ENCODE results near the gene BIN2. TPM values are rescaled to one million over a fixed set of nuclear protein-coding genes. Genes with fewer than 3 reads are reported as not detected.
A peak's percentile ranks its signal among the peaks of the same experiment; 100 is the strongest.

BIN2 gene
- total and polyA plus RNA-seq, 9 of the 15 experiments (the other 6 are each of a cell fraction or from before 2014, with no cell fraction given) = 0.04 to 0.39 (median 0.25) TPM; not detected in 1

DNA sequence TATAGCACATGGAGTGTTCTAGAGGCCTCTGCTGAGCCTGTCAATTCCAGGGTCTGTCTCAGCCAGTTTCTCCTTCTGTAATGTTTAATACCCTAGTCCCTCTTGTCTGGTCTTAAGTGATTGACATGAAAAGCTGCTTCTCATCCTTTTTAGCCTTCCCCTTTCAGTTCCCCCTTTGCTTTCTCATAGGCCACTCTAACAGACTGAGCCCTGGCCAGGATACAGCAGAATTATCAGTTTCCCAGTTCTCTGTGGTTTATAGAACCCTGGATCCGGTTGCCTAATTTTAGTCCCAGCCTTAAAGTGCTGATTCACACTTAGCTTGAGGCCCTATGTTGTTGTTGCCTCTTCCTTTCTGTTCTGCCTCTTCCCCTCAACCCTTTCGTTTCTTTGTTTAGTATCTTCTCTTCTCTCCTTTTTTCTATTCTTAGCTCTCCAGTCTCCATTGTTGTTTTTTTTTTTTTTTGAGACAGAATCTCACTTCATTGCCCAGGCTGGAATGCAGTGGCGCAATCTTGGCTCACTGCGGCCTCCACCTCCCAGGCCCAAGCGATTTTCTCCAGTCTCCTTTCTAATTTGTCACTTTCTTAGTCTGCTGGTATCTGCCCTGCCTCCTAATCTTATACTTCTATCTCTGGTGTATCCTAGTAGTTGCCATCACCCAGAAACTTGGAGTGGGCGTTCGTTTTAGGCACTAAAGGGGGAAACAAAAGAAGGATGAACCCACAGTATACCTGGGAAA lies 2.9 kb upstream of the BIN2 start (continued):
- TF ChIP-seq, protein P1, sequence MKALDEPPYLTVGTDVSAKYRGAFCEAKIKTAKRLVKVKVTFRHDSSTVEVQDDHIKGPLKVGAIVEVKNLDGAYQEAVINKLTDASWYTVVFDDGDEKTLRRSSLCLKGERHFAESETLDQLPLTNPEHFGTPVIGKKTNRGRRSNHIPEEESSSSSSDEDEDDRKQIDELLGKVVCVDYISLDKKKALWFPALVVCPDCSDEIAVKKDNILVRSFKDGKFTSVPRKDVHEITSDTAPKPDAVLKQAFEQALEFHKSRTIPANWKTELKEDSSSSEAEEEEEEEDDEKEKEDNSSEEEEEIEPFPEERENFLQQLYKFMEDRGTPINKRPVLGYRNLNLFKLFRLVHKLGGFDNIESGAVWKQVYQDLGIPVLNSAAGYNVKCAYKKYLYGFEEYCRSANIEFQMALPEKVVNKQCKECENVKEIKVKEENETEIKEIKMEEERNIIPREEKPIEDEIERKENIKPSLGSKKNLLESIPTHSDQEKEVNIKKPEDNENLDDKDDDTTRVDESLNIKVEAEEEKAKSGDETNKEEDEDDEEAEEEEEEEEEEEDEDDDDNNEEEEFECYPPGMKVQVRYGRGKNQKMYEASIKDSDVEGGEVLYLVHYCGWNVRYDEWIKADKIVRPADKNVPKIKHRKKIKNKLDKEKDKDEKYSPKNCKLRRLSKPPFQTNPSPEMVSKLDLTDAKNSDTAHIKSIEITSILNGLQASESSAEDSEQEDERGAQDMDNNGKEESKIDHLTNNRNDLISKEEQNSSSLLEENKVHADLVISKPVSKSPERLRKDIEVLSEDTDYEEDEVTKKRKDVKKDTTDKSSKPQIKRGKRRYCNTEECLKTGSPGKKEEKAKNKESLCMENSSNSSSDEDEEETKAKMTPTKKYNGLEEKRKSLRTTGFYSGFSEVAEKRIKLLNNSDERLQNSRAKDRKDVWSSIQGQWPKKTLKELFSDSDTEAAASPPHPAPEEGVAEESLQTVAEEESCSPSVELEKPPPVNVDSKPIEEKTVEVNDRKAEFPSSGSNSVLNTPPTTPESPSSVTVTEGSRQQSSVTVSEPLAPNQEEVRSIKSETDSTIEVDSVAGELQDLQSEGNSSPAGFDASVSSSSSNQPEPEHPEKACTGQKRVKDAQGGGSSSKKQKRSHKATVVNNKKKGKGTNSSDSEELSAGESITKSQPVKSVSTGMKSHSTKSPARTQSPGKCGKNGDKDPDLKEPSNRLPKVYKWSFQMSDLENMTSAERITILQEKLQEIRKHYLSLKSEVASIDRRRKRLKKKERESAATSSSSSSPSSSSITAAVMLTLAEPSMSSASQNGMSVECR (CRISPR knock-in tag; IDR thresholded peaks at IDR 0.05) = no peak
- TF ChIP-seq, protein P2, sequence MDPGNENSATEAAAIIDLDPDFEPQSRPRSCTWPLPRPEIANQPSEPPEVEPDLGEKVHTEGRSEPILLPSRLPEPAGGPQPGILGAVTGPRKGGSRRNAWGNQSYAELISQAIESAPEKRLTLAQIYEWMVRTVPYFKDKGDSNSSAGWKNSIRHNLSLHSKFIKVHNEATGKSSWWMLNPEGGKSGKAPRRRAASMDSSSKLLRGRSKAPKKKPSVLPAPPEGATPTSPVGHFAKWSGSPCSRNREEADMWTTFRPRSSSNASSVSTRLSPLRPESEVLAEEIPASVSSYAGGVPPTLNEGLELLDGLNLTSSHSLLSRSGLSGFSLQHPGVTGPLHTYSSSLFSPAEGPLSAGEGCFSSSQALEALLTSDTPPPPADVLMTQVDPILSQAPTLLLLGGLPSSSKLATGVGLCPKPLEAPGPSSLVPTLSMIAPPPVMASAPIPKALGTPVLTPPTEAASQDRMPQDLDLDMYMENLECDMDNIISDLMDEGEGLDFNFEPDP (CRISPR knock-in tag; IDR thresholded peaks at IDR 0.05) = no peak
- TF ChIP-seq, protein P3, sequence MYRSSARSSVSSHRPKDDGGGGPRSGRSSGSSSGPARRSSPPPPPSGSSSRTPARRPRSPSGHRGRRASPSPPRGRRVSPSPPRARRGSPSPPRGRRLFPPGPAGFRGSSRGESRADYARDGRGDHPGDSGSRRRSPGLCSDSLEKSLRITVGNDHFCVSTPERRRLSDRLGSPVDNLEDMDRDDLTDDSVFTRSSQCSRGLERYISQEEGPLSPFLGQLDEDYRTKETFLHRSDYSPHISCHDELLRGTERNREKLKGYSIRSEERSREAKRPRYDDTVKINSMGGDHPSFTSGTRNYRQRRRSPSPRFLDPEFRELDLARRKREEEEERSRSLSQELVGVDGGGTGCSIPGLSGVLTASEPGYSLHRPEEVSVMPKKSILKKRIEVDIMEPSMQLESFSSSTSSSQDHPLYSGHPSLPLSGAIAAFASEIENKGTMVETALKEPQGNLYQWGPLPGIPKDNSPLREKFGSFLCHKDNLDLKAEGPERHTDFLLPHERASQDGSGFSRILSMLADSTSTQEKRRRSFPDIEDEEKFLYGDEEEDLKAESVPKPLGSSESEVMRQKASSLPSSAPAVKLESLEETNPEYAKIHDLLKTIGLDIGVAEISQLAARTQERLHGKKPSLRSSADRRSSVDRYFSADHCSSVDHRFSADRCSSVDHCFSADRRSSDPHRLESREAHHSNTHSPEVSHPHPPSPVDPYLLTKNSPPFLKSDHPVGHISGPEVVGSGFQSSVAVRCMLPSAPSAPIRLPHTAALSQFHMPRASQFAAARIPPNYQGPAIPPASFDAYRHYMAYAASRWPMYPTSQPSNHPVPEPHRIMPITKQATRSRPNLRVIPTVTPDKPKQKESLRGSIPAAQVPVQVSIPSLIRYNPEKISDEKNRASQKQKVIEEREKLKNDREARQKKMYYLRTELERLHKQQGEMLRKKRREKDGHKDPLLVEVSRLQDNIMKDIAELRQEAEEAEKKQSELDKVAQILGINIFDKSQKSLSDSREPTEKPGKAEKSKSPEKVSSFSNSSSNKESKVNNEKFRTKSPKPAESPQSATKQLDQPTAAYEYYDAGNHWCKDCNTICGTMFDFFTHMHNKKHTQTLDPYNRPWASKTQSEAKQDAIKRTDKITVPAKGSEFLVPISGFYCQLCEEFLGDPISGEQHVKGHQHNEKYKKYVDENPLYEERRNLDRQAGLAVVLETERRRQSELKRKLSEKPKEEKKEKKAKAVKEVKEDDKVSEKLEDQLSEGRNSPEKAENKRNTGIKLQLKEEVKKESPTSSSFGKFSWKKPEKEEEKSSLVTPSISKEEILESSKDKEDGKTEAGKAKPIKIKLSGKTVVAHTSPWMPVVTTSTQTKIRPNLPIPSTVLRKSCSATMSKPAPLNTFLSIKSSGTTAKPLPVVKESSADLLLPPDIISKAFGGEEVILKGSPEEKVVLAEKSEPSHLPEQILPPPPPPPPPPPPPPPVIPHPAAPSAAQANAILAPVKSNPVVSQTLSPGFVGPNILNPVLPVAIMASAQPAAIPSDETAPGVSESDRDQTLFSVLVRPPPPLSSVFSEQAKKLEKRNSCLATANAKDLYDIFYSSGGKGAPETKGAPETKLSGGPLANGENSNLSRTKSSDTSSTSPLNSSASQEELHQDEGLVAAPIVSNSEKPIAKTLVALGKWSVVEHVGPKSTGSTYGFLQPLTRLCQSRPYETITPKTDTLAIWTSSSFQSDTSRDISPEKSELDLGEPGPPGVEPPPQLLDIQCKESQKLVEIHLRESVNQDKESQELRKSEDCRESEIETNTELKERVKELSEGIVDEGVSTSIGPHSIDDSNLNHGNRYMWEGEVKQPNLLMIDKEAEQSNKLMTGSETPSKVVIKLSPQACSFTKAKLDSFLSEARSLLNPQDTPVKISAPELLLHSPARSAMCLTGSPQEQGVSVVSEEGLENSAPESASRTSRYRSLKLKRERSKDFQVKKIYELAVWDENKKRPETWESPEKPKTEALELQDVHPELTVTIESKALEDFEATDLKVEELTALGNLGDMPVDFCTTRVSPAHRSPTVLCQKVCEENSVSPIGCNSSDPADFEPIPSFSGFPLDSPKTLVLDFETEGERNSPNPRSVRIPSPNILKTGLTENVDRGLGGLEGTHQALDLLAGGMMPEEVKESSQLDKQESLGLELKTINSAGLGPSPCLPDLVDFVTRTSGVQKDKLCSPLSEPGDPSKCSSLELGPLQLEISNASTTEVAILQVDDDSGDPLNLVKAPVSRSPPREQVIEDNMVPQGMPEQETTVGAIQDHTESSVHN (IDR thresholded peaks at IDR 0.05; ENCODE audit: borderline replicate concordance in 1 of 2, low read depth in 1 of 2) = peak; percentile 28 to 68; a peak in 3 of 4 replicates
- TF ChIP-seq, protein P4, sequence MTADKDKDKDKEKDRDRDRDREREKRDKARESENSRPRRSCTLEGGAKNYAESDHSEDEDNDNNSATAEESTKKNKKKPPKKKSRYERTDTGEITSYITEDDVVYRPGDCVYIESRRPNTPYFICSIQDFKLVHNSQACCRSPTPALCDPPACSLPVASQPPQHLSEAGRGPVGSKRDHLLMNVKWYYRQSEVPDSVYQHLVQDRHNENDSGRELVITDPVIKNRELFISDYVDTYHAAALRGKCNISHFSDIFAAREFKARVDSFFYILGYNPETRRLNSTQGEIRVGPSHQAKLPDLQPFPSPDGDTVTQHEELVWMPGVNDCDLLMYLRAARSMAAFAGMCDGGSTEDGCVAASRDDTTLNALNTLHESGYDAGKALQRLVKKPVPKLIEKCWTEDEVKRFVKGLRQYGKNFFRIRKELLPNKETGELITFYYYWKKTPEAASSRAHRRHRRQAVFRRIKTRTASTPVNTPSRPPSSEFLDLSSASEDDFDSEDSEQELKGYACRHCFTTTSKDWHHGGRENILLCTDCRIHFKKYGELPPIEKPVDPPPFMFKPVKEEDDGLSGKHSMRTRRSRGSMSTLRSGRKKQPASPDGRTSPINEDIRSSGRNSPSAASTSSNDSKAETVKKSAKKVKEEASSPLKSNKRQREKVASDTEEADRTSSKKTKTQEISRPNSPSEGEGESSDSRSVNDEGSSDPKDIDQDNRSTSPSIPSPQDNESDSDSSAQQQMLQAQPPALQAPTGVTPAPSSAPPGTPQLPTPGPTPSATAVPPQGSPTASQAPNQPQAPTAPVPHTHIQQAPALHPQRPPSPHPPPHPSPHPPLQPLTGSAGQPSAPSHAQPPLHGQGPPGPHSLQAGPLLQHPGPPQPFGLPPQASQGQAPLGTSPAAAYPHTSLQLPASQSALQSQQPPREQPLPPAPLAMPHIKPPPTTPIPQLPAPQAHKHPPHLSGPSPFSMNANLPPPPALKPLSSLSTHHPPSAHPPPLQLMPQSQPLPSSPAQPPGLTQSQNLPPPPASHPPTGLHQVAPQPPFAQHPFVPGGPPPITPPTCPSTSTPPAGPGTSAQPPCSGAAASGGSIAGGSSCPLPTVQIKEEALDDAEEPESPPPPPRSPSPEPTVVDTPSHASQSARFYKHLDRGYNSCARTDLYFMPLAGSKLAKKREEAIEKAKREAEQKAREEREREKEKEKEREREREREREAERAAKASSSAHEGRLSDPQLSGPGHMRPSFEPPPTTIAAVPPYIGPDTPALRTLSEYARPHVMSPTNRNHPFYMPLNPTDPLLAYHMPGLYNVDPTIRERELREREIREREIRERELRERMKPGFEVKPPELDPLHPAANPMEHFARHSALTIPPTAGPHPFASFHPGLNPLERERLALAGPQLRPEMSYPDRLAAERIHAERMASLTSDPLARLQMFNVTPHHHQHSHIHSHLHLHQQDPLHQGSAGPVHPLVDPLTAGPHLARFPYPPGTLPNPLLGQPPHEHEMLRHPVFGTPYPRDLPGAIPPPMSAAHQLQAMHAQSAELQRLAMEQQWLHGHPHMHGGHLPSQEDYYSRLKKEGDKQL (CRISPR knock-in tag; IDR thresholded peaks at IDR 0.05; ENCODE audit: borderline replicate concordance) = no peak
- no peak for TF ChIP-seq BDP1 (IDR thresholded peaks at IDR 0.05; ENCODE audit: insufficient read depth, insufficient read length)

All from K562 (cell line).